ENCODE measurements around the gene OR5AK2. TPM values are rescaled to one million over a fixed set of nuclear protein-coding genes. Genes with fewer than 3 reads are reported as not detected.
"Not testable (repeated sequence)": the region's sequence is repeated elsewhere in the genome, so short reads cannot be mapped to it uniquely, and the experiment has no call there.

Gene OR5AK2, protein sequence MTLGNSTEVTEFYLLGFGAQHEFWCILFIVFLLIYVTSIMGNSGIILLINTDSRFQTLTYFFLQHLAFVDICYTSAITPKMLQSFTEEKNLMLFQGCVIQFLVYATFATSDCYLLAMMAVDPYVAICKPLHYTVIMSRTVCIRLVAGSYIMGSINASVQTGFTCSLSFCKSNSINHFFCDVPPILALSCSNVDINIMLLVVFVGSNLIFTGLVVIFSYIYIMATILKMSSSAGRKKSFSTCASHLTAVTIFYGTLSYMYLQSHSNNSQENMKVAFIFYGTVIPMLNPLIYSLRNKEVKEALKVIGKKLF
- total RNA-seq, result not detected
- polyA plus RNA-seq, result not detected

- Mint-ChIP-seq H3K9me3 (peaks cover 0 to 20% (median 11%) of the 10 kb centered on the region in 8 donors), H3K27me3 (no peaks in the 10 kb centered on the region), H3K36me3 (no peaks in the 10 kb centered on the region), H3K27ac (no peak within 1 kb of the TSS), H3K4me1 (no peaks in the 10 kb centered on the region), H3K4me3 (no peak within 1 kb of the TSS)
- intact Hi-C loops (cut with micrococcal nuclease), result no loop called here
- Histone ChIP-seq H3K27me3 (ENCODE audit: insufficient read depth, low read length) (no peaks in the 10 kb centered on the region), H3K4me3 (ENCODE audit: low read length in 2 of 2) (no peak within 1 kb of the TSS), H3K9me3 (ENCODE audit: control insufficient read depth in 1 of 2, low read length in 2 of 2) (no peaks in the 10 kb centered on the region), H3K4me1 (ENCODE audit: insufficient read depth, low read length) (no peaks in the 10 kb centered on the region), H3K36me3 (ENCODE audit: insufficient read depth, low read length) (no peaks in the 10 kb centered on the region), H3K27ac (ENCODE audit: low read depth, low read length) (no peak within 1 kb of the TSS)
- DNase-seq, result no peak
- ChIA-PET POLR2A (ENCODE audit: partially characterized antibody) (no interaction called here), CTCF (ENCODE audit: partially characterized antibody) (no interaction called here)
These were observed at the start of gene OR5AK2 for GRCh38 chr11:56988614-56989013. Gene OR5AK2, plus strand, starts transcription at chr11:56988914. Its CDS starts 0 bp downstream, at chr11:56988914.

- H3K9me3 ChIP-seq (ENCODE audit: control insufficient read depth in 1 of 2, low read length in 2 of 2); H3K27me3 ChIP-seq (ENCODE audit: insufficient read depth, low read length); H3K4me3 Mint-ChIP-seq; H3K27ac Mint-ChIP-seq; CTCF ChIA-PET (ENCODE audit: partially characterized antibody); H3K4me1 ChIP-seq (ENCODE audit: insufficient read depth, low read length); H3K27me3 Mint-ChIP-seq; H3K36me3 ChIP-seq (ENCODE audit: insufficient read depth, low read length); DNase-seq; H3K36me3 Mint-ChIP-seq; H3K4me1 Mint-ChIP-seq; intact Hi-C loops (cut with micrococcal nuclease); POLR2A ChIA-PET (ENCODE audit: partially characterized antibody); H3K27ac ChIP-seq (ENCODE audit: low read depth, low read length); H3K4me3 ChIP-seq (ENCODE audit: low read length in 2 of 2): not testable (repeated sequence)
- peaks cover 4 to 42% (median 26%) of the 10 kb centered on the region in 8 donors for H3K9me3 Mint-ChIP-seq
These were observed 43.2 kb upstream of the OR5AK2 start for GRCh38 chr11:56945526-56945925.

- Mint-ChIP-seq H3K4me1 (no peaks in the 10 kb centered on the region), H3K27ac (no peak overlapping the region), H3K27me3 (no peaks in the 10 kb centered on the region), H3K36me3 (no peaks in the 10 kb centered on the region), H3K9me3 (peaks cover 6 to 50% (median 34%) of the 10 kb centered on the region in 8 donors), H3K4me3 (no peak overlapping the region)
- intact Hi-C loops (cut with micrococcal nuclease), result no loop called here
- no peaks in the 10 kb centered on the region for H3K9me3 ChIP-seq (ENCODE audit: control insufficient read depth in 1 of 2, low read length in 2 of 2)
- H3K27ac ChIP-seq (ENCODE audit: low read depth, low read length), result no peak overlapping the region
- no peak overlapping the region for H3K4me3 ChIP-seq (ENCODE audit: low read length in 2 of 2)
- ChIA-PET POLR2A (ENCODE audit: partially characterized antibody) (no interaction called here), CTCF (ENCODE audit: partially characterized antibody) (no interaction called here)
- no peaks in the 10 kb centered on the region for H3K27me3 ChIP-seq (ENCODE audit: insufficient read depth, low read length)
- H3K4me1 ChIP-seq (ENCODE audit: insufficient read depth, low read length), result no peaks in the 10 kb centered on the region
- no peaks in the 10 kb centered on the region for H3K36me3 ChIP-seq (ENCODE audit: insufficient read depth, low read length)
- no peak for DNase-seq
These were observed 39.7 kb upstream of the OR5AK2 start for GRCh38 chr11:56948991-56949515.

GRCh38 chr11:56950510-56950909 lies 38.2 kb upstream of the OR5AK2 start:
- Mint-ChIP-seq H3K4me1 (no peaks in the 10 kb centered on the region), H3K4me3 (no peak overlapping the region), H3K27me3 (no peaks in the 10 kb centered on the region), H3K36me3 (no peaks in the 10 kb centered on the region), H3K9me3 (peaks cover 5 to 42% (median 31%) of the 10 kb centered on the region in 8 donors), H3K27ac (no peak overlapping the region)
- DNase-seq, result no peak
- POLR2A ChIA-PET (ENCODE audit: partially characterized antibody), result no interaction called here
- no peak overlapping the region for H3K4me3 ChIP-seq (ENCODE audit: low read length in 2 of 2)
- no peak overlapping the region for H3K27ac ChIP-seq (ENCODE audit: low read depth, low read length)
- no peaks in the 10 kb centered on the region for H3K9me3 ChIP-seq (ENCODE audit: control insufficient read depth in 1 of 2, low read length in 2 of 2)
- H3K36me3 ChIP-seq (ENCODE audit: insufficient read depth, low read length), result no peaks in the 10 kb centered on the region
- CTCF ChIA-PET (ENCODE audit: partially characterized antibody), result no interaction called here
- H3K4me1 ChIP-seq (ENCODE audit: insufficient read depth, low read length), result no peaks in the 10 kb centered on the region
- intact Hi-C loops (cut with micrococcal nuclease), result no loop called here
- no peaks in the 10 kb centered on the region for H3K27me3 ChIP-seq (ENCODE audit: insufficient read depth, low read length)

GRCh38 chr11:56953907-56954306 lies 34.8 kb upstream of the OR5AK2 start:
- H3K27ac ChIP-seq (ENCODE audit: low read depth, low read length); H3K4me1 ChIP-seq (ENCODE audit: insufficient read depth, low read length); H3K4me1 Mint-ChIP-seq; H3K4me3 ChIP-seq (ENCODE audit: low read length in 2 of 2); H3K36me3 ChIP-seq (ENCODE audit: insufficient read depth, low read length); DNase-seq; POLR2A ChIA-PET (ENCODE audit: partially characterized antibody); H3K27ac Mint-ChIP-seq; H3K4me3 Mint-ChIP-seq; H3K36me3 Mint-ChIP-seq; H3K27me3 Mint-ChIP-seq; CTCF ChIA-PET (ENCODE audit: partially characterized antibody); H3K9me3 ChIP-seq (ENCODE audit: control insufficient read depth in 1 of 2, low read length in 2 of 2); intact Hi-C loops (cut with micrococcal nuclease); H3K27me3 ChIP-seq (ENCODE audit: insufficient read depth, low read length): not testable (repeated sequence)
- H3K9me3 Mint-ChIP-seq, result peaks cover 5 to 30% (median 20%) of the 10 kb centered on the region in 8 donors

DNA sequence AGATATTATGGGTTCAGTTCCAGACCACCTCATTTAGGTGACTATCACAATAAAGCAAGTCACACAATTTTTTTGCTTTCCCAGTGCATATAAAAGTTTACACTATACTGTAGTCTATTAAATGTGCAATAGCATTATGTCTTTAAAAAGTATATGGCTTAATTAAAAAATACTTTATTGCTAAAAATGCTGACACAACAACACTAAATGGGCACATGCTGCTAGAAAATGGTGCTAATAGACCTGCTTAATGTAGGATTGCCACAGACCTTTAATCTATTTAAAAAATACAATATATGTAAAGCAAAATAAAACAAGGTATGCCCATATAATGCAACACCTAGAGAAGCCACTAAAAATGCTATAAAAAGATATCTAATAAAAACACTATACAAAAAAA lies 27.1 kb upstream of the OR5AK2 start:
- no peak for DNase-seq
- CTCF ChIA-PET (ENCODE audit: partially characterized antibody), result no interaction called here
- no peak overlapping the region for H3K4me3 Mint-ChIP-seq

GRCh38 chr11:56967726-56968125 lies 21.0 kb upstream of the OR5AK2 start:
- Histone ChIP-seq H3K27me3 (ENCODE audit: insufficient read depth, low read length) (no peaks in the 10 kb centered on the region), H3K36me3 (ENCODE audit: insufficient read depth, low read length) (no peaks in the 10 kb centered on the region), H3K4me3 (ENCODE audit: low read length in 2 of 2) (no peak overlapping the region), H3K9me3 (ENCODE audit: control insufficient read depth in 1 of 2, low read length in 2 of 2) (no peaks in the 10 kb centered on the region), H3K4me1 (ENCODE audit: insufficient read depth, low read length) (no peaks in the 10 kb centered on the region), H3K27ac (ENCODE audit: low read depth, low read length) (no peak overlapping the region)
- H3K36me3 Mint-ChIP-seq, result no peaks in the 10 kb centered on the region
- no peak overlapping the region for H3K27ac Mint-ChIP-seq
- intact Hi-C loops (cut with micrococcal nuclease), result no loop called here
- ChIA-PET CTCF (ENCODE audit: partially characterized antibody) (interaction anchor here (0.8 kb wide), 1 partner anchor 31 kb away, joined by 3 read pairs; no protein-coding TSS in a partner anchor), POLR2A (ENCODE audit: partially characterized antibody) (no interaction called here)
- peaks cover 5 to 22% (median 10%) of the 10 kb centered on the region in 8 donors for H3K9me3 Mint-ChIP-seq
- no peak overlapping the region for H3K4me3 Mint-ChIP-seq
- H3K27me3 Mint-ChIP-seq, result no peaks in the 10 kb centered on the region
- no peak for DNase-seq
- H3K4me1 Mint-ChIP-seq, result no peaks in the 10 kb centered on the region

More for the DNA sequence above, 27.1 kb upstream of the OR5AK2 start:
- no peaks in the 10 kb centered on the region for H3K36me3 Mint-ChIP-seq
- peaks cover 0 to 15% (median 5%) of the 10 kb centered on the region in 8 donors for H3K9me3 Mint-ChIP-seq
- H3K27me3 Mint-ChIP-seq, result no peaks in the 10 kb centered on the region
- Histone ChIP-seq H3K9me3 (ENCODE audit: control insufficient read depth in 1 of 2, low read length in 2 of 2) (no peaks in the 10 kb centered on the region), H3K36me3 (ENCODE audit: insufficient read depth, low read length) (no peaks in the 10 kb centered on the region), H3K4me3 (ENCODE audit: low read length in 2 of 2) (no peak overlapping the region), H3K27ac (ENCODE audit: low read depth, low read length) (no peak overlapping the region), H3K27me3 (ENCODE audit: insufficient read depth, low read length) (no peaks in the 10 kb centered on the region), H3K4me1 (ENCODE audit: insufficient read depth, low read length) (no peaks in the 10 kb centered on the region)
- intact Hi-C loops (cut with micrococcal nuclease), result no loop called here
- POLR2A ChIA-PET (ENCODE audit: partially characterized antibody), result no interaction called here
- no peaks in the 10 kb centered on the region for H3K4me1 Mint-ChIP-seq
- H3K27ac Mint-ChIP-seq, result no peak overlapping the region
